Dendritic cell treated with granulocyte-macrophage colony-stimulating factor and Interleukin-4, amounts not matched to agents 40 ng/mL and 50 ng/mL, for 4 days (primary cell): Measurements from ENCODE around the gene SMPX.
"Not testable (repeated sequence)": the region's sequence is repeated elsewhere in the genome, so short reads cannot be mapped to it uniquely, and the experiment has no call there.

Experiments
- H3K27ac Mint-ChIP-seq: one replicate; pipeline ENCODE4 v1.8.0; 2022; ENCODE audit warnings: mild to moderate bottlenecking, mixed read lengths
- H3K27me3 Mint-ChIP-seq: one replicate; pipeline ENCODE4 v1.8.0; 2022; ENCODE audit warnings: mild to moderate bottlenecking, mixed read lengths
- H3K36me3 Mint-ChIP-seq: one replicate; pipeline ENCODE4 v1.8.0; 2022; ENCODE audit warnings: low read depth, mixed read lengths
- H3K4me1 Mint-ChIP-seq: one replicate; pipeline ENCODE4 v1.8.0; 2022; ENCODE audit warnings: low read depth, mixed read lengths
- H3K4me3 Mint-ChIP-seq: one replicate; pipeline ENCODE4 v1.8.0; 2022; ENCODE audit warnings: mild to moderate bottlenecking, moderate library complexity, mixed read lengths
- H3K9me3 Mint-ChIP-seq: one replicate; pipeline ENCODE4 v1.8.0; 2022; ENCODE audit warnings: mixed read lengths
- intact Hi-C: fragments of 100-400 bp; cut with micrococcal nuclease; formaldehyde crosslinking; loops from one replicate; pipeline ENCODE4 v1.15.0; 2022

SMPX gene

DNA sequence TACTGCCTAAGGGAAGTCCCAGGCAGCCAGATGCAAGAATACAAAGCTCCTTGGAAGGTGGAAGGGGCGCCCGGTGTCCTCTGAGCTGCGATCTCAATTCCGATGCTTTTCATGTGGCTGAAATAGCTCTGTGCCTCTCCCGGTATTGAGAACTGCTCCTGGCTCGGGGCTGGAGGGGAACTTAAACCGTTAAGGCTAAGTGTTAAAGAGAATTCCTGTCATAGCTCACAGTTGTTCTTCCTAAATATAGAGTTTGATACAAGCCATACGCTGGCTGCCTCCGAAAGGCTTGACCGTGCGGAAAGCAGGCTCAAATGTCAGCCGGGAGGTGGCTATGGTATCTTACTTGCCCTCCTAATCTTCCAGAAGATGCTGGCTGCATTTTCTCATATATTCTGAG, at the start of gene SMPX:
Gene SMPX, minus strand, starts transcription at position 157 of the 400 bp plus-strand sequence. CDS start 3,826 bp downstream, outside the sequence.
- Mint-ChIP-seq H3K9me3 (no peaks in the 10 kb centered on the region), H3K4me3 (no peak within 1 kb of the TSS)

DNA sequence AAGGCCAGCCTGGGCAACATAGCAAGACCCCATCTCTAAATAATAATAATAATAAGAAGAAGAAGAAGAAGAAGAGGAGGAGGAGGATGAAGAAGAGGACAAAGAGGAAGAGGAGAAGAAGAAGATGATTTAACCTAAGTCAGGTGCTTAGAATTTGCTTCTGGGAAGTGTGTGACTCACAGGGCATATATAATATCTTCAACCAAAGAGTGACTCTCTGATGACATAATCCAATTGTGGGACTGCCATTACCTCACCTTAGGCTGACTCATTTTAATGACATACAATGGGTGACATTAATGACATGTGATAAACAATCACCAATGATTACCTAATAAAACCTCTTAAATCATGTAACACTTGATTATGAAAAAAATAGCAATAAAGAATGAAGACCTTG, 48.8 kb upstream of the SMPX start:
- Mint-ChIP-seq H3K9me3 (no peaks in the 10 kb centered on the region), H3K36me3 (no peaks in the 10 kb centered on the region), H3K27me3 (peaks cover 3% of the 10 kb centered on the region), H3K4me1 (no peaks in the 10 kb centered on the region), H3K4me3 (no peak overlapping the region), H3K27ac (no peak overlapping the region)
- intact Hi-C loops = no loop called here

More for the DNA sequence above, at the start of gene SMPX:
- H3K36me3 Mint-ChIP-seq = no peaks in the 10 kb centered on the region
- H3K27ac Mint-ChIP-seq = no peak within 1 kb of the TSS
- H3K4me1 Mint-ChIP-seq = no peaks in the 10 kb centered on the region
- intact Hi-C loops = no loop called here
- H3K27me3 Mint-ChIP-seq = no peaks in the 10 kb centered on the region

DNA sequence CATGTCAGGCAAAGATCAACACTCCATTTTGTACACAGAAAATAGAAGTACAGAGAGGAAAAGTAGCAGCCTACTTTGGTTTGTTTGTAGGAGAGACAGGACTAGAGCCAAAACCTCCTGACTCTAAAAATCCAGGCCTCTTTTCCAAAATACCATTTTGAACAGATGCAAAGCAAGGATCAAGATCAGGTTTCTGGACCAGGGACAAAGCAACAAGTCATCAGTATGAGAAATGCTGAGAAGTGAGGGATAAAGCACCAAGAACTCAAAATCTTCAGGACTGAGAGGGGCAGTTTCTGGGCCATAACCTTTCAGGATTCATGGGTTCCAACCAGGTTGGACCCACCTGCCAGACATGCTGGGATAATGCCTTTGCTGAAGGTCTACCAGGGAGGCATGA, 44.9 kb upstream of the SMPX start:
- no peak overlapping the region for H3K4me3 Mint-ChIP-seq
- no peaks in the 10 kb centered on the region for H3K9me3 Mint-ChIP-seq
- no peaks in the 10 kb centered on the region for H3K27me3 Mint-ChIP-seq
- H3K4me1 Mint-ChIP-seq = no peaks in the 10 kb centered on the region
- no peak overlapping the region for H3K27ac Mint-ChIP-seq
- no peaks in the 10 kb centered on the region for H3K36me3 Mint-ChIP-seq
- intact Hi-C loops = no loop called here

DNA sequence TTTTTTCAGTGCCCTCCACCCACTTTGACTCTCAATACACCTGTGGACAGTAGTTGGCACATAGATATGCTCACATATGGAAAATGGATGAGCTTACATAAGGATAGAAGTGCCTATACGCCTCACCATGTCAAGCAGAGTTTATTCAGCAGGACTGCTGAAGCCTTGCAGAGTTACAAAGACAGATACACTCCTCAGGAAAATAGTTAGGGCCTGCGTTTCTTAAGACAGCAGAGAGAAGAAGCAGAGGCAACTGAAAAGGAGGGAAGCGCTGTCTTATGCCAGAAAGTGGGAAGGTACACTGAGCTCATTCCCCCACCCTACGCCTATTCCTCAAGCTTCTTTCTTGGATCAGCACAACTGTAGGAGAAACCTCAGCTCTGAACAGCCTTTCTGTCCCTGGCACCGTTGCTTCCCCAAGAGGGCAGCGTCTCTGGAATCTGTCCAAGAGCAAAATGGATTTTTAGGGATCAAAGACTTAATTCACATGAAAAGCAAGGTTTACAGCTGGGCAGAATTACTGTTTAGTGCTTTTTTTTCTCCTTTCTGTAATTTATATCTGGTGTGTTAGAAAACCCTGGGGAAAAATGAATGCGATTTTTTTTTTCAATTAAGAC, 44.2 kb upstream of the SMPX start:
- no peaks in the 10 kb centered on the region for H3K4me1 Mint-ChIP-seq
- no peaks in the 10 kb centered on the region for H3K9me3 Mint-ChIP-seq
- no peak overlapping the region for H3K27ac Mint-ChIP-seq
- no peaks in the 10 kb centered on the region for H3K27me3 Mint-ChIP-seq
- no peaks in the 10 kb centered on the region for H3K36me3 Mint-ChIP-seq
- intact Hi-C loops = no loop called here
- no peak overlapping the region for H3K4me3 Mint-ChIP-seq

DNA sequence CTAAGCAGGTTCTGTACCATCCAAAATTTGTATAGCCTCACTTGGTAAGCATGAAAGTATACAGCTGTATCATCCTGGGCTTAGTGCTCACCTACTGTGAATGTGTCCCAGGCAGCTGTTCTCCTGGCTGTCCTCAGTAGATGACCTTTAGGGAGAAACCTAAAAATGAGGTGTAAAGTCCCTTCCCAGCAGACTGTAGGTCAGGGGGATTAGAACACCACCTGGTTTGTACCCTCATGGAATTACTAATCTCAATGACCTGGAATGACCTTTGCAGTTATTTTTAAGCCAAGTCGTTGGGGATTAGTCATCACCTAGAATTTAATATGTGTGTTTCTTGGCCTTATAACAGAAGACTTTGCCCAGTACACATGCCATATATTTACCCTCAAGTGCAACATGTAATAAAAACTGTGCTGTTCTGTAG, 42.4 kb upstream of the SMPX start:
- H3K27me3 Mint-ChIP-seq = no peaks in the 10 kb centered on the region
- H3K4me1 Mint-ChIP-seq = no peaks in the 10 kb centered on the region
- intact Hi-C loops = no loop called here
- H3K36me3 Mint-ChIP-seq = no peaks in the 10 kb centered on the region
- H3K4me3 Mint-ChIP-seq = no peak overlapping the region
- no peak overlapping the region for H3K27ac Mint-ChIP-seq
- no peaks in the 10 kb centered on the region for H3K9me3 Mint-ChIP-seq

DNA sequence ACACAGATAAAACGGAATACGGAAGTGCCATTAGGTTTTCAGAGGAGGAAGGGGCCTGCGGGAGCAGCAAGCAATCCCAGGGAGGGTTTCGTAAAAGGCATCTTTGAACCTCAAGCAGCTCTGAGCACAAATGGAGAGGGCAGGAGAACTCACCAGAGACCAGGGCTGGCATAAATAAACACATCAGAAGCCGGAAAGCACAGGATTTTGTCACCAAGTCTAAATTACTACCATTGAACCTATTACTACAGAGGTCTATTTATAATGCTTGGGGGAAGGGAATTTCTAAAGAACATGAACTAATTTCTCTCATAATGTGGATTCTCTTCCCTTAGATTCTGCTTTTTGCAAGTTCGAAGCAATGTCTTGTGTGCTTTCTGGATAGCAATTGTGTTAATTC, 41.9 kb upstream of the SMPX start:
- Mint-ChIP-seq H3K27ac (no peak overlapping the region), H3K4me1 (no peaks in the 10 kb centered on the region), H3K9me3 (no peaks in the 10 kb centered on the region), H3K27me3 (no peaks in the 10 kb centered on the region), H3K36me3 (no peaks in the 10 kb centered on the region), H3K4me3 (no peak overlapping the region)
- intact Hi-C loops = no loop called here

DNA sequence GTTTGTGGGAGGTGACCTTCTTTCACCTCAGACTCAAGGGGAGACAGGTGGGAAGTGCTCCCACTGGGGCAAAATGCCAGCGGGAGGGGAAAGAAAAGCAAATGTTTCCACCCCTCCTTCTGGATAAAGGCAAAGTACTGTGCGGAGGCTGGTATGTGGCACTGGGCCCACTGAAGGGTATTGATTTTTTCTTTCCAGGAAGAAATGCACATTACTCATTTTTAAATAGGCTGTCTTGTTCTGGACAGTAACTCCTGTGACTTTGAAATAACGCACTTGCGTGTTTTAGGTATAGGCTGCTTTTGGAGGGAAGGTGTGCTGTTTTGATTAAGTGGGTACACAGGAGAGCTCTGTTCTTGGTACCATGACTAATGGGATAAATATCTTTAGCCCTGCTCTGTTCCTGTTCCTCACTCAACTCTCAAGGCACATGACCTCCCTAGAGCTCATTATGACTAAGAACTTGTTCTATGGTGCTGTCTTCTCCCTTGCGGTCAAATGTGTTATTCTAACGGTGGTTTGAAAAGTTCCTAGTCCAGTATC, 40.8 kb upstream of the SMPX start:
- intact Hi-C loops = no loop called here
- no peaks in the 10 kb centered on the region for H3K9me3 Mint-ChIP-seq
- H3K4me3 Mint-ChIP-seq = no peak overlapping the region
- H3K27me3 Mint-ChIP-seq = no peaks in the 10 kb centered on the region
- H3K27ac Mint-ChIP-seq = no peak overlapping the region
- no peaks in the 10 kb centered on the region for H3K4me1 Mint-ChIP-seq
- H3K36me3 Mint-ChIP-seq = no peaks in the 10 kb centered on the region

DNA sequence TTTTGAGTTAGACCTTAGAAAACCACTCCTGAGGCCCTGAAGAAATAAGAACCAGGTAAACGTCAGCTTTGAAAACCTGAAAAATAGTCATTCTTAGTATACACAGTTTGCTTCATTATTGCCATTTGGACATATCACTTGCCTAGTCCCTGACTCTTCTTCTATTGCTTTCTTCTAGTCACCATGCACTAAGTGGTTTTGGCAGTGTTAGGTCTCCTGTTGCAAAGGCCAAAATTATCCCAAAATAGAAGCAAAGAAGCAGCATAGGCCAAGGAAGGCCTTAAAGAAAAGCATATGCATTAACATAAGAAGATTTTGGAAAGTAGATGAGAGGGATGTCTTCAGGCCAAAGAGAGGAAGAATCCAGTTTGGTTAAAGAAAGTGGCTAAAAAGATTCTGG, 24.1 kb upstream of the SMPX start:
- intact Hi-C loops = no loop called here
- no peak overlapping the region for H3K27ac Mint-ChIP-seq

DNA sequence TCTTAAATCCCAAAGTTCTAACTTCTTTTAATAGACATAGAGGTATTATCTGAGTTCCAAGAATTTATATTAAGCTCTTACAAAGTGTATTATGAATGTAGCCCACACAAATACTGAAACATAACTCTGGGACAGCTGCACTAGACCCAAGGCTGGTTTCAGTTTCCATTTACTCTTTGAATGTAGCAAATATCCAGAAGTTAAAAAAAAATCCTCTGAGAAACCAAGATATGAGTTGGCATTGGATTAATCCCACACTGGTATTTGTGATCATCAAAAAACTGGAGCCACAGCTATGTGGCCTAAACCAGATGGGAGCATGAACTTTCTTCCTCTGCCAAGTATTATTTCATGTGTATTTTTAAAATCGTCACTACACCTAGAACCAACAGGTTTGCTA, 23.6 kb upstream of the SMPX start:
- intact Hi-C loops = no loop called here
- no peaks in the 10 kb centered on the region for H3K27me3 Mint-ChIP-seq
- no peaks in the 10 kb centered on the region for H3K4me1 Mint-ChIP-seq
- no peaks in the 10 kb centered on the region for H3K36me3 Mint-ChIP-seq
- no peak overlapping the region for H3K4me3 Mint-ChIP-seq
- H3K9me3 Mint-ChIP-seq = no peaks in the 10 kb centered on the region
- no peak overlapping the region for H3K27ac Mint-ChIP-seq

More for the DNA sequence above, 24.1 kb upstream of the SMPX start:
- H3K36me3 Mint-ChIP-seq = no peaks in the 10 kb centered on the region
- no peaks in the 10 kb centered on the region for H3K27me3 Mint-ChIP-seq
- no peak overlapping the region for H3K4me3 Mint-ChIP-seq
- H3K4me1 Mint-ChIP-seq = no peaks in the 10 kb centered on the region
- no peaks in the 10 kb centered on the region for H3K9me3 Mint-ChIP-seq

DNA sequence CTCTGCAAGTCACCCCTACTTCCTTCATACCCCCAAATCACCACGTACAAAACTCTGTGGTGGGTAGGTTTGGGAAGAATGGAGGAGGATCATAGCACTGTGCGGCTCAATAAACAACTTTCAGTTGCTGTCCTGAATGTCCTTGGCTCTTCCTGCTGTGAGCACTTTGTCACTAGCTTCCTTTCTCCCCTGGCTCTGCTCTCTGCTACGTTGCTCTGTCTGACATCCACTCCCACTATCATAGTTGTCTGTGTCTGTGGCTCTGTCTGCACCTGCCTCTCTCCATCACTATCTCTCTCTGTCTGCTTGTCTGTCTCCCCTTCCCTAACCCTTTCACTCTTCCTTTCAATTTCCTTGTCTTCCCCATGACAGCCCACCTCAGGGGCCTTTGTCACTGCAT, 21.2 kb upstream of the SMPX start:
- no peaks in the 10 kb centered on the region for H3K9me3 Mint-ChIP-seq
- no peak overlapping the region for H3K27ac Mint-ChIP-seq
- H3K4me1 Mint-ChIP-seq = no peaks in the 10 kb centered on the region
- intact Hi-C loops = no loop called here
- no peak overlapping the region for H3K4me3 Mint-ChIP-seq
- no peaks in the 10 kb centered on the region for H3K36me3 Mint-ChIP-seq
- no peaks in the 10 kb centered on the region for H3K27me3 Mint-ChIP-seq

DNA sequence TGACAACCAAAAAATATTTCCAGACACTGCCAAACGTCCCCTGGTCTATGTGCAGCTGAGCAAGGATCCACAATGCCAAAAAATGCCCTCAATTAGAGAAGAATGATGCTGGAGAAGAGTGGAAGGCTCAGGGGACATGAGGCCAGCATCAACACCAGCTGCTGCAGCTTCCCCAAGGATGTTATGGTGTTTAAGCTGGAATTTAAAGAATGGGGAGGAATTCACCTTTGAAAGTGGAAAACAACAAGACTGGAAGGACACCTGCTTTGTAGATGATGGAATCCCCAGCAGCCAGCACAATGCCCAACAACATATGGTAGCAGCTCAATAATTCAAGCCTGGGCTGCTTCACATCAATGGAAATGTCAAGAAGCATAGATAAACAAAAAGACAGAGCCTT, 20.3 kb upstream of the SMPX start:
- intact Hi-C loops = no loop called here
- Mint-ChIP-seq H3K27ac (no peak overlapping the region), H3K27me3 (no peaks in the 10 kb centered on the region), H3K36me3 (no peaks in the 10 kb centered on the region), H3K4me1 (no peaks in the 10 kb centered on the region), H3K9me3 (no peaks in the 10 kb centered on the region), H3K4me3 (no peak overlapping the region)

DNA sequence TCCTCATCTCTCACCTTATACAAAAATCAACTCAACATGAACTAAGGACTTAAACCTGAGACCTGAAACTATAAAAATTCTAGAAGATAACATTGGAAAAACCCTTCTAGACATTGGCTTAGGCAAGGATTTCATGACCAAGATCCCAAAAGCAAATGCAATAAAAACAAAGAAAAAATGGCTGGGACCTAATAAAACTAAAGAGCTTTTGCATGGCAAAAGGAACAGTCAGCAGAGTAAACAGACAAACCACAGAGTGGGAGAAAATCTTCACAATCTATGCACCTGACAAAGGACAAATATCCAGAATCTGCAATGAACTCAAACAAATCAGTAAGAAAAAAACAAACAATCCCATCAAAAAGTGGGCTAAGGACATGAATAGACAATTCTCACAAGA, 17.2 kb upstream of the SMPX start:
- H3K9me3 Mint-ChIP-seq, H3K4me1 Mint-ChIP-seq, H3K36me3 Mint-ChIP-seq, intact Hi-C loops, H3K27me3 Mint-ChIP-seq, H3K4me3 Mint-ChIP-seq, H3K27ac Mint-ChIP-seq: not testable (repeated sequence)

DNA sequence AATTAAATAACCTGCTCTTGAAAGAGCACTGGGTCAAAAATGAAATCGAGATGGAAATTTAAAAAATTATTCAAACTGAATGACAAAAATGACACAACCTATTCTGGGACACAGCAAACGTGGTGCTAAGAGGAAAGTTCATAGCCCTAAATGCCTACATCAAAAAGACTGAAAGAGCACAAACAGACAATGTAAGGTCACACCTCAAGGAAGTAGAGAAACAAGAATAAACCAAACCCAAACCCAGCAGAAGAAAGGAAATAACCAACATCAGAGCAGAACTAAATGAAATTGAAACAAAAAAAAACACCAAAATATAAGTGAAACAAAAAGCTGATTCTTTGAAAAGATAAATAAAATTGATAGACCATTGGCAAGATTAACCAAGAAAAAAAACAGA, 15.1 kb upstream of the SMPX start:
- intact Hi-C loops, H3K9me3 Mint-ChIP-seq, H3K27ac Mint-ChIP-seq, H3K4me1 Mint-ChIP-seq, H3K4me3 Mint-ChIP-seq, H3K27me3 Mint-ChIP-seq, H3K36me3 Mint-ChIP-seq: not testable (repeated sequence)

DNA sequence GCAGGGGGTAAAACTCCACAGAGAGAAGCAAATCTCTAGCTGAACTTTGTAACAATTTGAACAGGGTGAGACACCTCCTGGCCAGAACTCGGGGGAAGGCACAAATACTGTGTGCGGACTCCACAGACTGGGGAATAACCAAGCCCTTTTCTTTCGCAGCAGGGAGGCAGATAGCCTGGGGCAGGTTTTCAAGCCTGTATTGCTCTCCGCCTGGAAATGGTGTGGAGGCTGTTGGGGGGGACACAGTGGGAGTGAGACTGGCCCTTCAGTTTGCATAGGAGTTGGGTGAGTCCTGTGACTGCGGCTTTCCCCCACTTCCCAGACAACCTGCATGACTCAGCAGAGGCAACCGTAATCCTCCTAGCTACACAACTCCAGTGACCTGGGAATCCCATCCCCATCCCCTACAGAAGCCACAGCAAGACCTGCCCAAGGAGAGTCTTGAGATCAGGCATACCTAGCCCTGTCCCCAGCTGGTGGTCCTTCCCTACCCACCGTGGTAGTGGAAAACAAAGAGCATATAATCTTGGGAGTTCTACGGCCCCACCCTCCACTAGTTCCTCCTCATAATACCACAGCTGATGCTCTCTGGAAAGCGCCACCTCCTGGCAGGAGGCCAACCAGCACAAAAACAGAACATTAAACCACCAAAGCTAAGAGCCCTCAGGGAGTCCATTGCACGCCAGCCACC, 12.9 kb upstream of the SMPX start:
- intact Hi-C loops = no loop called here
- H3K27ac Mint-ChIP-seq = no peak overlapping the region

DNA sequence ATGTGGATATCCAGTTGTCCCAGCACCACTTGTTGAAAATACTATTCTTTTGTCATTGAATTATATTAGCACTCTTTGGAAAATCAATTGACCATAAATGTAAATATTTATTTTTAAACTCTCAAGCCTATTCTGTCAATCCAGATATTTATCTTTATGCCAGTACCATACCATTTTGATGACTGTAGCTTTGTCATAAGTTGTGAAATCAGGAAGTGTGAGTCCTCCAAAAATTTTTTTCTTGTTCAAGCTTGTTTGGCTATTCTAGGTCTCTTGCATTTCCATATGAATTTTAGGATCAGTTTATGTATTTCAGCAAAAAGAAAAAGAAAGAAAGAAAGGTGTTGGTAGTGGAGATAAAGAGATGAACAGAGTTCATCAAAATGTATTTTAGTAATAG, 8.2 kb upstream of the SMPX start:
- H3K27me3 Mint-ChIP-seq = peaks cover 2% of the 10 kb centered on the region
- intact Hi-C loops = no loop called here
- no peaks in the 10 kb centered on the region for H3K4me1 Mint-ChIP-seq
- H3K27ac Mint-ChIP-seq = no peak overlapping the region
- H3K4me3 Mint-ChIP-seq = no peak overlapping the region
- H3K36me3 Mint-ChIP-seq = no peaks in the 10 kb centered on the region
- H3K9me3 Mint-ChIP-seq = peaks cover 15% of the 10 kb centered on the region

More for the DNA sequence above, 12.9 kb upstream of the SMPX start:
- H3K9me3 Mint-ChIP-seq = peaks cover 19% of the 10 kb centered on the region
- H3K27me3 Mint-ChIP-seq = peaks cover 4% of the 10 kb centered on the region
- no peak overlapping the region for H3K4me3 Mint-ChIP-seq
- H3K36me3 Mint-ChIP-seq = no peaks in the 10 kb centered on the region
- no peaks in the 10 kb centered on the region for H3K4me1 Mint-ChIP-seq
